HUDEP-2 (cell line): ENCODE data around the gene SUSD5.

Source experiments
- DNase-seq, 76 experiments: peaks; one replicate each; lab custom pipeline; 2025; ENCODE audit not compliant: unreplicated experiment in 76 of 76; lab: John Stamatoyannopoulos, UW

The SUSD5 gene

DNA sequence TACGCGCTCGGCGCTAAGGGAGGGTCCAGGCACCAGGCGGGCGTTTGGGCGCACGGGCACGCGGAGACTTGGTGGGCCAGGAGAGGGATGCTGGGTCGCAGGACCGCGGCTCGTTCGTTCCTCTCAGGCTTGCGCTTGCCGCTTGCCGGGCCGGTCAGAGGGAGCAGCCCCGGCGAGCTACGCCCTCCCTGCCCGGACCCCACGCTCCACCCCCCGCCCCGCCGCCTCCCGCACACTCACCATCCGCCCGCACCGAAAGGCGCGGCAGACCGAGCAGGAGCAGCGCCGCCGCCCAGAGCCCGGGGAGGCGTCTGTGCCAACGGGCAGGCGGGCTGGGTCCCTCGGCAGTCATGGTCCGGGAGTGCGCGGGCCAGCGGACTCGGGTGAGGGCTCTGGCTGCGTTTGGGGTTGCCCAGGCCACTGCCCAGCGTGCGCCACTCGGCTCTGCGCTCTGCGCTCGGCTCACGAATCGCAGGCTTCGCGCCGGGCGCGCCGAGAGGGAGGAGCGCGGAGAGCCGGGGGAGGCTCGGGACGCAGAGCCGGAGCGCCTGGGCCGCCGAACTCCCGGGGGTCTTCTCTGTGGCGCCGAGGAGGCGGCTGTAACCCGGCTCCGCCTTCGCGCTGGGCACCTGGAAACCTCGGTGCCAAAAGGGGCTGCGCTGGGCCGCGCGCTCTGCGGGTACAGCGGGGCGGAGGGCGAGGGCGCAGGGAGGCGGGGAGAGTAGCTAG is at the start of gene SUSD5:
TSS of gene SUSD5 (minus strand) at position 365 of the 729 bp plus-strand sequence. CDS start at position 352, 13 bp downstream.
- no peak for DNase-seq

DNA sequence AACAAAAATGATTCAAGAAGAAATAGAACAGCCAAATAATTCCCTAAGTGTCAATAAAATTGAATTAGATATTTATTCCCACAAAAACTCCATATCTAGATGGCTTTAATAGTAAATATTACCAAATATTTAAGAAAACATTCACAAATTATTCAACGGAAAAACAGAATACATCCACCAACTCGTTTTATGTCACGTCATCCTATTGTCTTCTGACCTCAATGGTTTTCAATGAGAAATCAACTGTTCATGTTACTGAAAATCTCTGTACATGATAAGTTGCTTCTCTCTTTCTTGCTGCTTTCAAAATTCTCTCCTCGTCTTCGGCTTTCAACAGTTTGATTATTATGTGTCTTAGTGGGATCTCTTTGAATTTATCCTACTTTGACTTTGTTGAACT is 41.5 kb upstream of the SUSD5 start:
- DNase-seq: no peak

DNA sequence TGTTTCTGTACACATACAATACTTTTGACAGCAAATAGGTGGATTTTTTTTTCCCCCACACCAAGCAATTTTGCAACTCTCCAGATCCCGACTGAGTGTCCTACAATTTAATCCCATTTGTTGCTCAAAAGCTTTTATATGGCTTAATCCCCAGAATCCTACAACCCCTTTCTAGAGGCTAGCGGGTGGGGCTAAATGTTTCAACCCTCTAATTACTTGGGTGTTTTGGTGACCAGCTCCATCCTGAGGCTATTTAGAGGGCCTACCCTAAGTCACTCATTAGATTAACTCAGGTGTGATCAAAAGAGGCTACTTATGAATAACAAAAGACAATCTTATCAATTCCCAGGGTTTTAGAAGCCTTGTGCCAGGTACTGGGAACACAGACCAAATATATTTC is 37.6 kb upstream of the SUSD5 start:
- no peak for DNase-seq

DNA sequence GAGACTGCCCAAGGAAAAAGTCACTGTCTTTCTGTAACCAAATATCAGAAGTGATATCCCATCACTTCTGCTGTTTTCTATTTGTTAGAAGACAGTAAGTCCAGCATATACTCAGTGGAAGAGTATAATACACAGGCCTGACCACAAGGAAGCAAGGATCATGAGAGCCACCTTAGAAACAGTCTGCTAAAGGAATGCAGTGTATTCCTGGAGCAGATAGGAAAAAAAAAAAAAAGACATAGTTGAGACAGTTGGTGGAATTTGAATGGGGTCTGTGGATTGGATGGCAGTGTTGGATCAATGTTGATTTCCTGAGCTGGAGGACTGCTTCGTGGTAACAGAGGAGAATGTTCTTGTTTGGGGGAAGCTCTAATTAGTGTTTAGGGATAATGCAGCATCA is 32.1 kb upstream of the SUSD5 start:
- DNase-seq: no peak

GRCh38 chr3:33246786-33247185 is 28.2 kb upstream of the SUSD5 start:
- DNase-seq: no peak

GRCh38 chr3:33240261-33240660 is 21.7 kb upstream of the SUSD5 start:
- no peak for DNase-seq

DNA sequence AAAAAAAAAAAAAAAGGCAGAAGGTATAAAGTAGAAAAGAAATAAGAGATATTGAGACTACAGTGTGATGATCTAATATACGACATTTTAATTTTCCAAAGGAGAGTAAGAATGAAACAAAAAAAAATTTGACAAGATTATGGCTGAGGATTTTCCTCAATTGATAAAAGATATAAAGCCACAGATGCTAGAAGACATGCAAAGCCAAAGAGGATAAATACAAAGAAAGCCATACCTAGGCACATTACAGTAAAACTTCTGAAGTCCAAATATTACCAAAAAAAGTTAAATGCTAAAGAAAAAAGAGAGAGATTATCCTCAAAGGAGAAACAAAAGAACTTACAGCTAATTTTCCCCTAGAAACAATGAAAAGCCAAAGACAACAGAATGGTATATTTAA is 20.3 kb upstream of the SUSD5 start:
- DNase-seq: no peak

GRCh38 chr3:33237439-33237838 is 18.8 kb upstream of the SUSD5 start:
- DNase-seq: no peak

- DNase-seq: no peak
These were observed 17.4 kb upstream of the SUSD5 start for GRCh38 chr3:33236005-33236404.

DNA sequence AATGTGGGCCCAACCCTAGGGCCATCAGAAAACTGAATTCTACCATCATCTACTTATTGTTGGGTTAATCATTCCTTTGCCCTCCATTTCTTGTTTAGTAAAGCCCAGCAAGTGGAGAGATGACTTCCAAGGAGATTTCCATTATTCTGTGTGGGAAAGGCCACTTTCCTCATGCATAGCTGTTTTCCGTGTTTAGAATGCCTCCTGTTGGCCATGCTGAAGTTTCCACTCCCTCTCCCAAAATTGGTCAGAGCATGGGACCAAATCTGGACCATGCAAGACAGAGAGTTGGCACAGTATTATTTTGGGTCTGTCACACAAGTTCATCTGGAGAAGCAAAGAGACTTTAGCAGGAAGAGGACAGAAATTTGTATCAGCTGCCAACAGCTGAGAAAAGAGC is 15.3 kb upstream of the SUSD5 start:
- no peak for DNase-seq

DNA sequence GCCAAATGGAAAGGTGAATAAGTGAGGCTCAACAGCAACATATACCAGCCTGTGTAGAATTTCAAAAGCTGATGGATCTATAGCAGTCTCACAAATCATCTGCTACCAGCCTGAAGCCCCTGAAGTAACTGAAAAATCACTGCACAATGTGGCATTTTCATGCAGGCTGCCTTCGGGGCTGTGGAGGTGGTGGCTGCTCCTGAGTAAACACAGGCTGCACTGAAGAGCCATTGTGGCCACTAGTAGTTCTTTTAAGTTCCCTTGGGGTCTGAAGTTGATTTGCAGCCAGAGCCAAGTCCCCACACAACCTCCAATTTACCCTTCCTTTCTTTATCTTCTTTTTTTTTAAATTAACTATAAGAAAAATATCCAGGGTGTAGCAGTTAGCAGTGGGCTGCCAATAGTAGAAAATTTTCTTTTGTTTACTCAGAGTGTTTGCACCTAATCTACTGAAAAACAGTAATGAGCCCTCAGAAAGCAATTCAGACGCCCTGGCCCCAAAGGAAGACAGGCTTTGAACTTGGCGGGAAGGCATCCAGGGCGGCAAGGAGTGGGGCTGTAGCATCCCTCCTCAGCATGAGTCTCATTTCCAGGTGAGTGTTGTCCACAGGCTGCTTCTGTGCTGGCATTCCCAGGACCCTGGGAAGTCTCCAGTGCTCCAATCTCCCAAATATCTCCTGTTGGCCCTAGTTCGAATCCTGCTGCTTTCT is 13.3 kb upstream of the SUSD5 start:
- DNase-seq: no peak

DNA sequence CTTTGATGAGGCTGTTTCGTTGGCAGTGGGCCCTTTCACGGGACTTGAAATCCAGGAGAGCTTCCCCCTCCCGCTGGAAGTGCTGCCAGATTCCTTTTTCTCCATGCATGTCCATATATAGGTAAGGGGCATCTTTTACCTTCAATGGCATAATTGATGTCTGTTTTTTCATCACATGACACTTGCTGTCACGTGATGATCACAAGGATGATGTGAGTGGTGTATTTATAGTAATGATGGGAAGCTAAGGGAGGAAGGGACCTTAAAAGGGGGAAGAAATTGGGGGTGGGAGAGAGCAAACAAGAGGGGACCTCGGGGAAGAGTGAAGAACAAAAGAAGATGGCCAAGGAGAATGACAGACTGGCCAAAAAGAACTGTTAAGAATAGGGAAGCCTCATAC is 11.3 kb upstream of the SUSD5 start:
- DNase-seq: no peak

- no peak for DNase-seq
These were observed 10.5 kb upstream of the SUSD5 start for GRCh38 chr3:33229066-33229465.

GRCh38 chr3:33221241-33221640 is 2.6 kb upstream of the SUSD5 start:
- DNase-seq: no peak

GRCh38 chr3:33219175-33219487 is 521 bp upstream of the SUSD5 start:
- no peak for DNase-seq

DNA sequence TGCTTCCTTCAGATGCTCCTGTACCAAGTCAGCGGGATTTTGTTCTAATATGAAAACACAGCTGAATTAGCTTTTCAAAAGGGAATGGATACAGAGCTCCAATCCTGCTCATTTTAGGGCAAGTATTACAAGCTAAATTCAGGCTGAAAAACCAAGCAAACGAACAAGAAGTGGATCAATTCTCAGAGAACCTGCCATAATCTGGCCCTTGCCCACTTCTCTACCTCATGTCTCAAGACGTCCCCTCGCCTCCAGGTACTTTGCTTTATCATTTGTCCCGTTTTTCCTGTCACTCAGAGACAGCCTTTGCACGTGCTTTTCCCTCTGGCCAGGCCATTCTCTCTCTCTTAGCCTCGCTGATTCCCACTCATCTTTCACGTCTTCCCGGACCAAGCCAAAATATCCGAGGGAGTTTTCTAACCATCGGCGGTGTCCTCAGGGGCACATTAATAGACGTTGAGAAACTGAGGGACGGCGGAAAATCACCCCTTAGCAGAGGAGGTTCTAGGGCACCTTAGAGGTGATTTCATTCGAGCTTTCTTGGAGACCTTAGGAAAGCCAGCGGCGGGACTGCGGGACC is 654 bp downstream of the SUSD5 start:
- DNase-seq: no peak

- no peak for DNase-seq
These were observed 2.9 kb downstream of the SUSD5 start for GRCh38 chr3:33215739-33216138.

GRCh38 chr3:33212406-33212805 is 6.2 kb downstream of the SUSD5 start:
- DNase-seq: no peak

- peak in 1 of 76 experiments; percentile 2 for DNase-seq
These were observed 7.2 kb downstream of the SUSD5 start for GRCh38 chr3:33211444-33211843.

- DNase-seq: no peak
These were observed 9.3 kb downstream of the SUSD5 start for GRCh38 chr3:33209357-33209756.

- DNase-seq: no peak
These were observed 15.7 kb downstream of the SUSD5 start for GRCh38 chr3:33202711-33203457.
